ENCODE results near the gene ARMC5.
A peak's percentile ranks its signal among the peaks of the same experiment; 100 is the strongest.
"Not testable (repeated sequence)": the region's sequence is repeated elsewhere in the genome, so short reads cannot be mapped to it uniquely, and the experiment has no call there.

Gene ARMC5, protein sequence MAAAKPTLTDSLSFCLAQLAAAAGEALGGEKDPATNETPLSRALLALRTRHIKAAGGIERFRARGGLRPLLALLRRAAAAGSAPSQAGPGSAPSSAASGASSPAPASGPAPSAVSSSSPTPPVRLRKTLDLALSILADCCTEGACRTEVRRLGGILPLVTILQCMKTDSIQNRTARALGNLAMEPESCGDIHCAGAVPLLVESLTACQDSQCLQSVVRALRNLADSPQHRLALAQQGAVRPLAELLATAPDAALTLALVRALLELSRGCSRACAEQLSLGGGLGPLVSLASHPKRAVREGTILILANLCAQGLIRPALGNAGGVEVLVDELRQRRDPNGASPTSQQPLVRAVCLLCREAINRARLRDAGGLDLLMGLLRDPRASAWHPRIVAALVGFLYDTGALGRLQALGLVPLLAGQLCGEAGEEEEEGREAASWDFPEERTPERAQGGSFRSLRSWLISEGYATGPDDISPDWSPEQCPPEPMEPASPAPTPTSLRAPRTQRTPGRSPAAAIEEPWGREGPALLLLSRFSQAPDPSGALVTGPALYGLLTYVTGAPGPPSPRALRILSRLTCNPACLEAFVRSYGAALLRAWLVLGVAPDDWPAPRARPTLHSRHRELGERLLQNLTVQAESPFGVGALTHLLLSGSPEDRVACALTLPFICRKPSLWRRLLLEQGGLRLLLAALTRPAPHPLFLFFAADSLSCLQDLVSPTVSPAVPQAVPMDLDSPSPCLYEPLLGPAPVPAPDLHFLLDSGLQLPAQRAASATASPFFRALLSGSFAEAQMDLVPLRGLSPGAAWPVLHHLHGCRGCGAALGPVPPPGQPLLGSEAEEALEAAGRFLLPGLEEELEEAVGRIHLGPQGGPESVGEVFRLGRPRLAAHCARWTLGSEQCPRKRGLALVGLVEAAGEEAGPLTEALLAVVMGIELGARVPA

DNA sequence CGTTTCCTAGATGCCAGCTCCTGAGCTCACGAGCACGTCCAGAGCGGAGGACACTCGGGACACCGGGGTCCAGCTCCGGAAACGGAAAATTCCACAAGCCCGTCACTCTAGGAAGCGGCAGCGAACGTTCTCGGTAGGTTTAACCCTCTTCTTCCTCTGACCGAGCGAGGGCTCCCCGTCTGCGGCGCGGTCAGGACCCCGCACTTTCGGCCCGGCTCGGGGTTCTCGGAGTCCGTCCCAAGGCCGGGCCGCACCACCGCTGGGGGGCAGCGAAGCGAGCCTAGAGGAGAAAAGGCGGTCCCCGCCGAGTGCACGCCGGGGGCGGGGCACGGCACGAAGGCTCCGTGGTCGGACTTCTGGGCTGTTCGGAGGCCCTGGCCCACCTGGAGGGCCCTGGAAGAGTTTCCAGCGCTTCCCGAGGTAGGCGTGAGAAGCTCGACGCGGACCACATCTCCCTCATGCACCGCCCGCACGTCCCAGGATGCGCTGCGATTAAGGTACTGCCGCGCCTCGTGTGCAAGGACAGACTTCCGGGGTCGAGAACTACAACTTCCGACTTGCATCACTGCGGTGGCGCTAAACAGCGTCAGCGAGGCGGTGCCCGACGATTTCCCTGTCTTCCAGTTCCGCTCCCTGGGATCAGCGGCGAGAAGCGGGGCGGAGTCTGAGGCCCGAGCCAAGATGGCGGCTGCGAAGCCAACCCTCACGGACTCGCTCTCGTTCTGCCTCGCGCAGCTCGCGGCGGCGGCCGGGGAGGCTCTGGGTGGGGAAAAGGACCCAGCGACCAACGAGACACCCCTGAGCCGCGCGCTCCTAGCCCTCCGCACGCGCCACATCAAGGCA is at the start of gene ARMC5:
Gene ARMC5 (plus strand): TSS at position 658 of the 843 bp plus-strand sequence. CDS start 24 bp downstream, at position 682.
- Mint-ChIP-seq H3K27ac (peak within 1 kb of the TSS; percentile 99), H3K4me3 (peak within 1 kb of the TSS; percentile 93 to 94), H3K27me3 (no peaks in the 10 kb centered on the region), H3K9me3 (no peaks in the 10 kb centered on the region), H3K4me1 (peaks cover 26 to 36% of the 10 kb centered on the region in 2 donors), H3K36me3 (peaks cover 20 to 32% of the 10 kb centered on the region in 2 donors)
- DNase-seq (peak; percentile 95), ATAC-seq (replicated peaks) (peak; percentile 82 to 83)

DNA sequence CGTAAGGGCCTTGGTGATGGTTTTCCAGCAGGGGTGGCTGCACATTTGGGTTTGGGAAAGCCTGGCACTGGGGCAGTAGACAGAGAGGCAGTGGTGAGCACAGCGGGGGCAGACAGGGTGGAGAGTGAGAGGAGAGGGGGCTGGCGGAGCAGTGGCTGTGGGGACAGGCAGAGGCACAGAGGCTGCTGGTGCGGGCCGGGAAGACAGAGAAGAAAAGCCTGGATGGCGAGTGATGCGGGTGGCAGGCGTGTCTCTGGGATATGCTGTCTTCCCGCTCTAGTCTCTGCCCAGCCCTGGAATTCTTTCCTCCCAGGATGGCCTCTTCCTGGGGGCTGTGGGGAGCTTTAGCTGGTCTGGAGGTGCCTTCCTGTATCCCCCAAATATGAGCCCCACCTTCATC is 49.2 kb upstream of the ARMC5 start:
- Mint-ChIP-seq H3K9me3 (no peaks in the 10 kb centered on the region), H3K4me1 (peaks cover 9% of the 10 kb centered on the region in 2 donors), H3K27me3 (peaks cover 34% of the 10 kb centered on the region in 2 donors), H3K4me3 (no peak overlapping the region), H3K27ac (no peak overlapping the region), H3K36me3 (no peaks in the 10 kb centered on the region)
- no peak for DNase-seq
- no peak for ATAC-seq (replicated peaks)

- H3K4me1 Mint-ChIP-seq = peaks cover 9 to 11% of the 10 kb centered on the region in 2 donors
- H3K36me3 Mint-ChIP-seq = no peaks in the 10 kb centered on the region
- ATAC-seq (replicated peaks) = no peak
- no peak overlapping the region for H3K27ac Mint-ChIP-seq
- H3K27me3 Mint-ChIP-seq = peaks cover 41 to 44% of the 10 kb centered on the region in 2 donors
- no peak for DNase-seq
- H3K4me3 Mint-ChIP-seq = no peak overlapping the region
- no peaks in the 10 kb centered on the region for H3K9me3 Mint-ChIP-seq
These were observed 48.1 kb upstream of the ARMC5 start for GRCh38 chr16:31411024-31411844.

DNA sequence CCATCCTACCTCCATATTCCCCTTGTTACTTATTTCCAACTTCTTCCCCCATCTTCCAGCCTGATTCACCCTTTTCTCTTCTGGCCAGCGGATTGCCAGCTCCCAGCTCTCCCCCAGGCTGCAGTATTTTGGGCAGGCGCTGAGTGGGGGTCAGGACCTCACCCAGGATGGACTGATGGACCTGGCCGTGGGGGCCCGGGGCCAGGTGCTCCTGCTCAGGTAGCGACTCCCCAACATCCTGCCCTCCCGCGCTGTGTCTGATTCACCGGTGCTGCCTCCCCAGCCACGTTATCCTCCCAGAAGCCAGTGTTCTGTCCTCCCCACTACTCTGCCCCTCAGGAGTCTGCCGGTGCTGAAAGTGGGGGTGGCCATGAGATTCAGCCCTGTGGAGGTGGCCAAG is 46.6 kb upstream of the ARMC5 start:
- Mint-ChIP-seq H3K27ac (no peak overlapping the region), H3K4me3 (no peak overlapping the region), H3K9me3 (no peaks in the 10 kb centered on the region), H3K4me1 (peaks cover 9 to 11% of the 10 kb centered on the region in 2 donors), H3K36me3 (no peaks in the 10 kb centered on the region), H3K27me3 (peaks cover 39 to 43% of the 10 kb centered on the region in 2 donors)
- DNase-seq (no peak), ATAC-seq (replicated peaks) (no peak)

DNA sequence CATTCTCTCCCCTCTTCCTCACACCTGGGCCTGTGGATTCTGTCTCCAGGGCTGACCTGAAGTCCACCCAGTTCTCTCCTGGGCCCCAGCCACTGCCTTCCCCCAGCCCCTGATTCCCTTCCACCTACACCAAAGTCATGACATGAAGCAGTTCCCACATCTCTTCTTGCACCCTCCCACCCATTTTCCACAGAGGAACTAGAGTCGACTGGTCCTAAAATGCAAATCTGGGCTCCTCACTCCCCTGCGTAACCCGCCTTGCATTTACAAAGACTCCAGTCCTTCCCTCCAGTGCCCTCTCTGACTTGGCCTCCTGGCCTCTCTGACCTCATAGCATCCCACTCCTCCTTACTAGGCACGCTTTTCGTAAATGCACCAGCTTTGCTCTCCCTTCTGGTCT is 45.9 kb upstream of the ARMC5 start:
- DNase-seq (no peak), ATAC-seq (replicated peaks) (no peak)
- Mint-ChIP-seq H3K9me3 (no peaks in the 10 kb centered on the region), H3K27me3 (peaks cover 42 to 45% of the 10 kb centered on the region in 2 donors), H3K36me3 (no peaks in the 10 kb centered on the region), H3K27ac (peak overlapping the region; percentile 4), H3K4me3 (no peak overlapping the region), H3K4me1 (peaks cover 9 to 11% of the 10 kb centered on the region in 2 donors)

- H3K4me1 Mint-ChIP-seq = peaks cover 9 to 11% of the 10 kb centered on the region in 2 donors
- ATAC-seq (replicated peaks) = no peak
- H3K27me3 Mint-ChIP-seq = peaks cover 40 to 41% of the 10 kb centered on the region in 2 donors
- no peak overlapping the region for H3K4me3 Mint-ChIP-seq
- H3K36me3 Mint-ChIP-seq = no peaks in the 10 kb centered on the region
- H3K27ac Mint-ChIP-seq = no peak overlapping the region
- no peak for DNase-seq
- no peaks in the 10 kb centered on the region for H3K9me3 Mint-ChIP-seq
These were observed 45.4 kb upstream of the ARMC5 start for GRCh38 chr16:31413943-31414342.

DNA sequence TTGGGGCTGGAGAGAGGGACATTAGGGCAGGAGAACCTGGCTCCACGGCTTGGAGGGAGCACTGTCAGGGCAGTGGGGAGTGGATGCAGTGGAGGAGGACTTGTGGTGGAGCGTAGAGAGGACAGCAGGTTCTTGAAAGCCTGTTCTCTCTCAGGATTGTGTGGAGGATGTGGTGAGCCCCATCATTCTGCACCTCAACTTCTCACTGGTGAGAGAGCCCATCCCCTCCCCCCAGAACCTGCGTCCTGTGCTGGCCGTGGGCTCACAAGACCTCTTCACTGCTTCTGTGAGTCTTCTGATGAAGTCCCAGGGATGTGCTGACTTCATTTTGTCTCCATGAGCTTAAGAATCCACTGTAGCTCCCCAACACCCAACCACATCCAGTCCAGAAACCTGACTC is 44.6 kb upstream of the ARMC5 start:
- DNase-seq (no peak), ATAC-seq (replicated peaks) (no peak)
- Mint-ChIP-seq H3K27me3 (peaks cover 36 to 40% of the 10 kb centered on the region in 2 donors), H3K27ac (no peak overlapping the region), H3K36me3 (no peaks in the 10 kb centered on the region), H3K4me1 (peaks cover 9 to 11% of the 10 kb centered on the region in 2 donors), H3K9me3 (no peaks in the 10 kb centered on the region), H3K4me3 (no peak overlapping the region)

DNA sequence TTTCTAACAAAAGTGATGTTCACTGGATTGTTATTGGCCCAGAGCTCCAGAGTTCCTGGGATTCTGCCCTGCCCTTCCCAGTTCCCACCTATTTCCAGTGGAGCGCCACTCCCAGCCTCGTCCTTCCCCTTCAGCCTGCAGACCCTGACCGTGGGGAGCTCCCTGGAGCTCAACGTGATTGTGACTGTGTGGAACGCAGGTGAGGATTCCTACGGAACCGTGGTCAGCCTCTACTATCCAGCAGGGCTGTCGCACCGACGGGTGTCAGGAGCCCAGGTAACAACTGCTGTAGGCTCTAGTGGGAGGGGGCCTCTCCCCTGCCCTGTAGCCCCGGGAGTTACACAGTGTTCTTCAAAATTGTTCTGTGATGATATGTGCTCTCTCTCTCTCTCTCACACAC is 42.9 kb upstream of the ARMC5 start:
- Mint-ChIP-seq H3K9me3 (no peaks in the 10 kb centered on the region), H3K27me3 (peaks cover 35 to 40% of the 10 kb centered on the region in 2 donors), H3K4me3 (no peak overlapping the region), H3K27ac (no peak overlapping the region), H3K4me1 (peaks cover 9 to 15% of the 10 kb centered on the region in 2 donors), H3K36me3 (no peaks in the 10 kb centered on the region)
- DNase-seq (no peak), ATAC-seq (replicated peaks) (no peak)

DNA sequence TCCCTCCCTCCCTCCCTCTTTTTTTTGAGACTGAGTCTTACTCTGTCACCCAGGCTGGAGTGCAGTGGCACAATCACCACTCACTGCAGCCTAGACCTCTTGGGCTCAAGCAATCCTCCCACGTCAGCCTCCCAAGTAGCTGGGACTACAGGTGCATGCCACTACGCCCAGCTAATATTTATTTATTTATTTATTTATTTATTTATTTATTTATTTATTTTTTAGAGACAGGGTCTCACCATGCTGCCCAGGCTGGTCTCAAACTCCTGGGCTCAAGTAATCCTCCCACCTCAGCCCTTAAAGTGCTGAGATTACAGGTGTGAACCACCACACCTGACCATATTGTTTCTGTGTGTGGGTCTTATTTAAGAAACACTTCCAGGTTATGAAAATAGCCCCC is 42.3 kb upstream of the ARMC5 start:
- not testable (repeated sequence) for ATAC-seq (replicated peaks); H3K27ac Mint-ChIP-seq; H3K9me3 Mint-ChIP-seq; DNase-seq; H3K4me3 Mint-ChIP-seq; H3K36me3 Mint-ChIP-seq
- Mint-ChIP-seq H3K27me3 (peaks cover 35 to 40% of the 10 kb centered on the region in 2 donors), H3K4me1 (peaks cover 9 to 15% of the 10 kb centered on the region in 2 donors)

DNA sequence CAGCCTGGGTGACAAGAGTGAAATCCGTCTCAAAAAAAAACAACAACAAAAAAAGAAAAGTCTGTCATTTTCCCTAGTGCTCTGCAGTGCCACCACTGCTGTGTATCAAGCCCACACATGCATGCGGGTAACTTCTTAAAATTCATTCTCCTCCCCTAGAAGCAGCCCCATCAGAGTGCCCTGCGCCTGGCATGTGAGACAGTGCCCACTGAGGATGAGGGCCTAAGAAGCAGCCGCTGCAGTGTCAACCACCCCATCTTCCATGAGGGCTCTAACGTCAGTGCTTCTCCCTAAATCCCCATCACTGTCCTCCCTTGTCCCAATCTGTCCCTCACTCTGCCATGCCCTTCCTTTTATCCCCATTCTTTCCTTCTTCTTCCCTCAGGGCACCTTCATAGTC is 41.4 kb upstream of the ARMC5 start:
- DNase-seq = no peak
- Mint-ChIP-seq H3K9me3 (no peaks in the 10 kb centered on the region), H3K4me1 (peaks cover 9 to 15% of the 10 kb centered on the region in 2 donors), H3K4me3 (no peak overlapping the region), H3K36me3 (no peaks in the 10 kb centered on the region), H3K27ac (no peak overlapping the region), H3K27me3 (peaks cover 29 to 48% of the 10 kb centered on the region in 2 donors)
- ATAC-seq (replicated peaks) = no peak

DNA sequence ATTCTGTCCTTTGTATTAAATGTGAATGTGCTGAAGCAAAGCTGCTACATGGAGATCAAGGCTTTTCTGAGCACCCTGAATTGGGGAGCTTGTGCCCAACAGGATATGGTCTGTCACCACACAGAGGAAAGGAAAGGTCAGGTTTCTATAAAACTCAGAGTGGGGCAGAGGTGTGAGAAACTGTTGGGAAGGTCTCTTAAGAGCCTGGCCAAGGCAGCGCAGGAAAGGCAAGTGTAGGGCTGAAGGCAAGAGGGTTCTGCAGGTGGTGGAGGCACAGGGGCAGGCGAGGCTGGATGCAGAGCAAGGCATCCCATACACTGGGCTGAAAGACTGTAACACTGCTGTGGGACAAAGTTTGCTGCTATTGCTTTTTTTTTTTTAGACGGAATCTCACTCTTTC is 39.3 kb upstream of the ARMC5 start:
- H3K36me3 Mint-ChIP-seq = no peaks in the 10 kb centered on the region
- peak overlapping the region; percentile 16 for H3K27ac Mint-ChIP-seq
- ATAC-seq (replicated peaks) = no peak
- H3K4me3 Mint-ChIP-seq = no peak overlapping the region
- H3K4me1 Mint-ChIP-seq = peaks cover 0 to 6% of the 10 kb centered on the region in 2 donors
- H3K27me3 Mint-ChIP-seq = peaks cover 36 to 57% of the 10 kb centered on the region in 2 donors
- no peak for DNase-seq
- no peaks in the 10 kb centered on the region for H3K9me3 Mint-ChIP-seq

DNA sequence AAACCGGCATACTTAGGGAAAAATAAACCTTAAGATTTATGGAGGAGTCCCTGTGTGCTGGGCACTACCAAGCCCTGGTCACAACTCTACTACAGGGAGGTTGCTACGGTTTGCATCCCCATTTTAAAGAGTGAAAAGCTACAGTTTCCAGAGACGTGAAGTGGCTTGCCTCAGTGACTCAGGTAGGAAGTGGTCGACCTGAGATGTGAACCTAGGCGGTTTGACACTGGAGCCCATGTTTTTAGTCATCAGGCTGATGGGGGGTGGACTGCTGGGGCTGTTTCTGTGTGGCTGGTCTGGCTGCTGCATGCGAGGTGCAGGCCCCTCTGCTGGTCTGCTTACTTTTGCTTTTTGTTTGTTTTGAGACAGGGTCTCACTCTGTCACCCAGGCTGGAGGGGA is 37.7 kb upstream of the ARMC5 start:
- peaks cover 0 to 4% of the 10 kb centered on the region in 2 donors for H3K4me1 Mint-ChIP-seq
- no peak overlapping the region for H3K4me3 Mint-ChIP-seq
- H3K27me3 Mint-ChIP-seq = peaks cover 39 to 57% of the 10 kb centered on the region in 2 donors
- H3K27ac Mint-ChIP-seq = no peak overlapping the region
- peak; percentile 23 to 34 for ATAC-seq (replicated peaks)
- H3K36me3 Mint-ChIP-seq = no peaks in the 10 kb centered on the region
- H3K9me3 Mint-ChIP-seq = no peaks in the 10 kb centered on the region
- DNase-seq = no peak

DNA sequence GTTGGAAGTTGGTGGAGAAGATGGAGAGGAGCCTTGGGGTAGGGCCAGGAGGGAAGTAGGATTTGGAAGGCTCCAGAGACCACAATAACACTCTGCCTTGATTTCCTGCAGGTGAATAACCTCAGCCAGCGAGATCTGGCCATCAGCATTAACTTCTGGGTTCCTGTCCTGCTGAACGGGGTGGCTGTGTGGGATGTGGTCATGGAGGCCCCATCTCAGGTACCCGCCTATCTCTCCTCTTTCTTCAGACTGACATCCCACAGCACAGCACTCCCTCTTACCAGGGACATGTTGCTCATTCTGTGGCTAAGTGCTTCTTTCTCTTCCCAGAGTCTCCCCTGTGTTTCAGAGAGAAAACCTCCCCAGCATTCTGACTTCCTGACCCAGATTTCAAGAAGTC is 36.1 kb upstream of the ARMC5 start:
- Mint-ChIP-seq H3K4me3 (no peak overlapping the region), H3K27ac (no peak overlapping the region)
- ATAC-seq (replicated peaks) = no peak

More for the DNA sequence above, 36.1 kb upstream of the ARMC5 start:
- no peaks in the 10 kb centered on the region for H3K9me3 Mint-ChIP-seq
- peaks cover 36 to 51% of the 10 kb centered on the region in 2 donors for H3K27me3 Mint-ChIP-seq
- DNase-seq = no peak
- H3K4me1 Mint-ChIP-seq = peaks cover 0 to 4% of the 10 kb centered on the region in 2 donors
- H3K36me3 Mint-ChIP-seq = no peaks in the 10 kb centered on the region

Measured in stimulated activated naive B cell treated with anti-CD40 and anti-IgM and Interleukin-4, amounts not matched to agents 10 μg/mL and 1 μg/mL and 100 μg/mL, for 72 hours (primary cell).